Esophagus squamous epithelium (tissue), 5 donors: ENCODE data around the gene ITGB3. TPM values are rescaled to one million over a fixed set of nuclear protein-coding genes. Genes with fewer than 3 reads are reported as not detected.
A peak's percentile ranks its signal among the peaks of the same experiment; 100 is the strongest.

Experiments used
- DNase-seq: peaks from one replicate; lab custom pipeline; 2025; lab: John Stamatoyannopoulos, UW
- H3K27ac ChIP-seq, 4 donors: fragments of 200-600 bp; sonication (generic); one replicate each; pipeline ENCODE4 v1.5.1; 2016 to 2019; ENCODE audit warnings: mild to moderate bottlenecking in 1 of 4
- H3K27me3 ChIP-seq, 4 donors: fragments of 200-600 bp; sonication (generic); 1 replicate in 3 of 4; 2 replicates in 1 of 4; pipeline versions ENCODE4 v1.5.1 to v1.6.0; 2017 to 2021; ENCODE audit warnings: antibody characterized with exemption in 1 of 4
- H3K36me3 ChIP-seq, 3 donors: fragments of 200-600 bp; sonication (generic); one replicate each; pipeline ENCODE4 v1.5.1; 2016 to 2019
- H3K4me1 ChIP-seq, 3 donors: fragments of 200-600 bp; sonication (generic); one replicate each; pipeline ENCODE4 v1.5.1; 2017 to 2019
- H3K4me3 ChIP-seq, 4 donors: fragments of 200-600 bp; sonication (generic); 1 replicate in 3 of 4; 2 replicates in 1 of 4; pipeline ENCODE4 v1.5.1; 2016 to 2019; ENCODE audit warnings: mild to moderate bottlenecking in 2 of 4, moderate library complexity in 1 of 4
- H3K9me3 ChIP-seq, 3 donors: fragments of 200-600 bp; sonication (generic); one replicate each; pipeline ENCODE4 v1.5.1; 2016 to 2019
- CTCF ChIP-seq, 6 experiments: fragments of 450-650 bp in 4 of 6; fragments of 200-600 bp in 2 of 6; sonication (generic) in 2 of 6; IDR thresholded peaks; one replicate each; pipeline ENCODE4 v1.5.1; 2016 to 2019; ENCODE audit warnings: antibody characterized with exemption in 6 of 6, mild to moderate bottlenecking in 4 of 6, moderate library complexity in 4 of 6
- POLR2A ChIP-seq, 4 donors: fragments of 450-650 bp; IDR thresholded peaks; one replicate each; pipeline ENCODE4 v1.6.1; 2017; ENCODE audit warnings: antibody characterized with exemption in 4 of 4, mild to moderate bottlenecking in 4 of 4, moderate library complexity in 3 of 4
- WGBS, 2 donors: methylation state at CpG; one replicate each; pipeline ENCODE4 v1.1.5; 2018; 5-methylcytosine and 5-hydroxymethylcytosine counted together
- intact Hi-C: fragments of 100-400 bp; cut with DNase I; formaldehyde crosslinking; loops from one replicate; pipeline ENCODE4 v1.15.0; 2022
- total RNA-seq, 4 donors: library from RNA; depleted of rRNA; stranded (reverse); fragments of >200 nt; gene quantifications; one replicate each; pipeline ENCODE4 v1.1.0, GENCODE V29; 2016
- donor health status: DM: yes; HTN: yes; CAD: no.

ITGB3 gene
- total RNA-seq, 4 donors from 2014 or later = 0.23 to 7.2 (median 2.8) TPM

DNA sequence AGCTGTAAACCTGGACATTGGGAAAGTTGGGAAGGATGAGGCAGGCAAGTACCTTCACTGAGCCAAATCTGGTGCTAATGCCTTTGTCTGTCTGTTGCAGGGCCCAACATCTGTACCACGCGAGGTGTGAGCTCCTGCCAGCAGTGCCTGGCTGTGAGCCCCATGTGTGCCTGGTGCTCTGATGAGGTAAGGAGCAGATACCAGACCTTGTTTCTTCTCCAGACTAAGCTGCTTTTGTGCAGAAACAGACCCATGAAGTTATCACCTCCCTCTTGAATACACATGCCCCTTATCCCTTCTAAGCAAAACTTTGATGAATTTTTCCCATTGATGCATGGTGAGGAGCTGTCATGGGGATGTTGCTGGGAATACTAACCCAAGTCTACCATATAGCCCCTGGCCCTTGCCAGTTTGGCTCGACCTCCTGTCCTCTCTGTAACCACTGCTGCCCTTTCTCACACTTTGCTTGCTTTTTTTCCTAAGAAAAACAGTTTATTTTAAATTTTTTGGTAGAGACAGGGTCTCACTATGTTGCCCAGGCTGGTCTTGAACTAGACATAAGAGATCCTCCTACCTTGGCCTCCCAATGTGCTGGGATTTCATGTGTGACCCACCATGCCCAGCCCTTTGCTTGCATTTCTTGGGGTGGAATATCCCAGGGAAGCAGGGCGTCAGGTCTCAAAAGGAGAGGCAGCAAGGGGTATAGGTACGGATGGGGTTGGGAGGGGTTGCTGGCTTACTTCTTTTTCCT, 20.9 kb downstream of the ITGB3 start:
- Histone ChIP-seq H3K4me3 (no peak overlapping the region), H3K9me3 (no peaks in the 10 kb centered on the region), H3K27ac (peak overlapping the region; percentile 52 to 92 (median 84)), H3K4me1 (peaks cover 28 to 52% (median 44%) of the 10 kb centered on the region in 3 donors), H3K36me3 (no peaks in the 10 kb centered on the region), H3K27me3 (no peaks in the 10 kb centered on the region)
- no peak for DNase-seq
- intact Hi-C loops = no loop called here
- no peak for TF ChIP-seq CTCF (IDR thresholded peaks at IDR 0.05)
- no peak for TF ChIP-seq POLR2A (IDR thresholded peaks at IDR 0.05)
- WGBS, 2 donors = 83 to 89% methylated on average over 4 of the region's 5 CpGs

DNA sequence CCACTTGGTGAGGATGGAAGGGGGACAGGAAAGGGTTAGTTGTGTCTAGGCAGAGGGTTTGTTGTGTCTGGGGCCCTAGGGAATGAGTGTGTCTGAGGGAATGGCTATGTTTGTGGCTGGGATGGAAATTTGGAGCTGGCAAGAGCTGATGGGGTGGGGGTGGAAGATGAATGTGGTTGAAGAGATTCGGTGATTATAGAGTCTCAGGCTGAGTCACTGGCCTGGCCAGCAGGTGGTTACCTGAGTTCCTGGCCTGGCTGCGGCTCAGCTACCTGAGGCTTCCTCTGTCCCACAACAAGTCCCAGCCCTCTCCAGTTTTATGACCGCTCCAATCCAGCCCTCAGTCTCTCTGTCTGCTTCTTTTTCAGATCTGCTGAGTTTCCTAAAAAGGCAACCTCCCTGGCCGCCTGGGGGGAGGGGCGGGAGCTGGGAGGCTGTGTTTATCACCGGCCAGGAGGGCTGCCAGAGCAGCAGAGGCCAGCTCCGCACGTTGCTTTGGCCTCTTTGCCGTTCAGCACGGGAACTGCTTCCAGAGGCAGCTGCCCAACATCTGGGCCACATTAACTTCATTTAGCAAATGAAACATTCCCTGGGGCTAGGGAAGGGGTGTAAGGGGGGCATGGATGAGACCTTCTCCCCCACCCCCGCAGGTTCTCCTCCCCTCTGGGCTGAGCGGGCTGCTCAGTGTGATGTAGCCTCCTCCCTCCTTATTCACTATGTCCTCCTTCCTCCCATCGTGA, 21.8 kb downstream of the ITGB3 start:
- H3K36me3 ChIP-seq = no peaks in the 10 kb centered on the region
- intact Hi-C loops = no loop called here
- H3K4me1 ChIP-seq = peaks cover 34 to 61% (median 51%) of the 10 kb centered on the region in 3 donors

GRCh38 chr17:47276444-47276843, 22.8 kb downstream of the ITGB3 start:
- intact Hi-C loops = no loop called here
- Histone ChIP-seq H3K4me1 (peaks cover 34 to 65% (median 51%) of the 10 kb centered on the region in 3 donors), H3K9me3 (no peaks in the 10 kb centered on the region), H3K27me3 (no peaks in the 10 kb centered on the region), H3K4me3 (no peak overlapping the region), H3K36me3 (no peaks in the 10 kb centered on the region), H3K27ac (peak overlapping the region; percentile 52 to 92 (median 84))
- DNase-seq = no peak
- WGBS, 2 donors = 76 to 84% methylated on average over 3 of the region's 3 CpGs
- TF ChIP-seq POLR2A (IDR thresholded peaks at IDR 0.05) = no peak

More for the DNA sequence above, 21.8 kb downstream of the ITGB3 start:
- H3K27me3 ChIP-seq = no peaks in the 10 kb centered on the region
- no peak overlapping the region for H3K4me3 ChIP-seq
- DNase-seq = no peak
- H3K27ac ChIP-seq = peak overlapping the region; percentile 52 to 92 (median 84)
- 37 to 55% methylated on average over 9 to 13 of the region's 13 CpGs for WGBS, 2 donors
- H3K9me3 ChIP-seq = no peaks in the 10 kb centered on the region
- peak in 1 of 4 donors; percentile 23 for TF ChIP-seq POLR2A (IDR thresholded peaks at IDR 0.05)
- TF ChIP-seq CTCF (IDR thresholded peaks at IDR 0.05) = peak in 1 of 6 experiments; percentile 6

GRCh38 chr17:47276868-47277267, 23.2 kb downstream of the ITGB3 start:
- H3K4me1 ChIP-seq = peaks cover 34 to 65% (median 51%) of the 10 kb centered on the region in 3 donors
- 31 to 36% methylated on average over 6 to 10 of the region's 10 CpGs for WGBS, 2 donors
- no peak for DNase-seq

DNA sequence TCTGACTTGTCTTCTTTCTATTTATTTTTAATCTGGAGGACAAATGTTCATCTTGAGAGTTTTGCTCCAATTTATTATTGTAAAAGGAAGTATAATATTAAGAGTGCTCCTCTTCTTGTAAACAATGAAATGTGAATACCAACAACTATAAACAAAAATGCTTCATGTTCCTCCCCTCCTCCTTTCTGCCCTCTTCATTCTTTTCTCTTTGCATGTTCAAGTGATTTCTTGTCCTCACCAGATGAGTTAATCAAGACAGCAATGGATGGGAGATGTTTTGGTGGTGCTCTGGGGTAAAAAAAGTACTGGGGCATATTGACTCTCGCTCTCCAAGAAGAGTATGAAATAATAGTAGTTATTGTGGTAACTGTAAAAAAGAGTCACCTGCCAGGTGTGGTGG, 24.3 kb downstream of the ITGB3 start:
- intact Hi-C loops = no loop called here
- H3K36me3 ChIP-seq = no peaks in the 10 kb centered on the region
- H3K4me3 ChIP-seq = no peak overlapping the region
- H3K9me3 ChIP-seq = no peaks in the 10 kb centered on the region
- H3K27ac ChIP-seq = peak overlapping the region; percentile 63 to 92 (median 84)
- no peaks in the 10 kb centered on the region for H3K27me3 ChIP-seq
- TF ChIP-seq POLR2A (IDR thresholded peaks at IDR 0.05) = no peak
- no peak for TF ChIP-seq CTCF (IDR thresholded peaks at IDR 0.05)
- no peak for DNase-seq
- 73 to 82% methylated on average over 1 of the region's 1 CpG for WGBS, 2 donors
- peaks cover 34 to 65% (median 51%) of the 10 kb centered on the region in 3 donors for H3K4me1 ChIP-seq

More at GRCh38 chr17:47276868-47277267, 23.2 kb downstream of the ITGB3 start:
- no peaks in the 10 kb centered on the region for H3K36me3 ChIP-seq
- no peak for TF ChIP-seq POLR2A (IDR thresholded peaks at IDR 0.05)
- no peak for TF ChIP-seq CTCF (IDR thresholded peaks at IDR 0.05)
- peak overlapping the region; percentile 52 to 92 (median 84) for H3K27ac ChIP-seq
- H3K9me3 ChIP-seq = no peaks in the 10 kb centered on the region
- no peak overlapping the region for H3K4me3 ChIP-seq
- H3K27me3 ChIP-seq = no peaks in the 10 kb centered on the region
- intact Hi-C loops = no loop called here
